Keratinocyte (primary cell): ENCODE measurements around the gene UNKL. TPM values are rescaled to one million over a fixed set of nuclear protein-coding genes. Genes with fewer than 3 reads are reported as not detected.

Source experiments
- DNase-seq: peaks from one replicate; pipeline ENCODE4 v3.0.0-alpha.2; 2011; ENCODE audit warnings: low read depth, missing footprints, low spot score
- FAIRE-seq: peaks from 2 replicates; lab custom pipeline; 2011; peaks lifted over from hg19 to GRCh38; lab: Jason Lieb, UNC
- H2AFZ ChIP-seq: 2 replicates; pipeline ENCODE4 v1.6.0; 2012; ENCODE audit warnings: low read length, control low read depth, inconsistent platforms; ENCODE audit not compliant: control insufficient read depth
- H3K27ac ChIP-seq: 2 replicates; pipeline ENCODE4 v1.5.1; 2011; ENCODE audit warnings: low read length; ENCODE audit not compliant: control insufficient read depth, insufficient read depth
- H3K27me3 ChIP-seq: 3 replicates; pipeline ENCODE4 v1.6.0; 2011; ENCODE audit warnings: low read length; ENCODE audit not compliant: control insufficient read depth, insufficient read depth; ENCODE audit errors: extremely low read depth
- H3K36me3 ChIP-seq, 2 experiments: 2 replicates in 1 of 2; 3 replicates in 1 of 2; pipeline ENCODE4 v1.5.1; 2011; ENCODE audit warnings: low read length in 2 of 2, mild to moderate bottlenecking in 1 of 2; ENCODE audit not compliant: control insufficient read depth in 2 of 2, insufficient read depth in 2 of 2; ENCODE audit errors: extremely low read depth in 1 of 2
- H3K4me1 ChIP-seq: 3 replicates; pipeline ENCODE4 v1.5.1; 2011; ENCODE audit warnings: low read length; ENCODE audit not compliant: control insufficient read depth, insufficient read depth; ENCODE audit errors: extremely low read depth
- H3K4me2 ChIP-seq: 3 replicates; pipeline ENCODE4 v1.6.0; 2011; ENCODE audit warnings: low read depth, low read length; ENCODE audit not compliant: control insufficient read depth, insufficient read depth; ENCODE audit errors: extremely low read depth
- H3K4me3 ChIP-seq, 3 experiments: fragments of 200-600 bp in 1 of 3; sonication (generic) in 1 of 3; 2 replicates in 2 of 3; 3 replicates in 1 of 3; pipeline ENCODE4 v1.5.1; 2011 to 2016; ENCODE audit warnings: low read length in 3 of 3, mild to moderate bottlenecking in 3 of 3, control low read depth in 2 of 3, inconsistent platforms in 1 of 3, low read depth in 1 of 3, mixed read lengths in 1 of 3, mixed run types in 1 of 3, moderate library complexity in 1 of 3; ENCODE audit not compliant: control insufficient read depth in 2 of 3, insufficient read depth in 2 of 3; ENCODE audit errors: extremely low read depth in 1 of 3
- H3K79me2 ChIP-seq: 2 replicates; pipeline ENCODE4 v1.6.0; 2012; ENCODE audit warnings: low read length; ENCODE audit not compliant: control insufficient read depth, insufficient read depth
- H3K9ac ChIP-seq: 3 replicates; pipeline ENCODE4 v1.6.0; 2011; ENCODE audit warnings: low read length; ENCODE audit not compliant: control insufficient read depth, insufficient read depth; ENCODE audit errors: extremely low read depth
- H3K9me1 ChIP-seq: 3 replicates; pipeline ENCODE4 v1.6.0; 2011; ENCODE audit warnings: low read length; ENCODE audit not compliant: control insufficient read depth, insufficient read depth; ENCODE audit errors: extremely low read depth
- H3K9me3 ChIP-seq: 2 replicates; pipeline ENCODE4 v1.5.1; 2012; ENCODE audit warnings: low read depth, low read length; ENCODE audit not compliant: control insufficient read depth
- H4K20me1 ChIP-seq: 3 replicates; pipeline ENCODE4 v1.6.0; 2011; ENCODE audit warnings: low read length; ENCODE audit not compliant: control insufficient read depth, insufficient read depth; ENCODE audit errors: extremely low read depth
- EZH2 ChIP-seq: IDR thresholded peaks from one replicate; pipeline ENCODE4 v1.6.1; 2012; ENCODE audit warnings: inconsistent platforms, mild to moderate bottlenecking, low read length, moderate library complexity
- dilution Hi-C: fragments of 300-500 bp; cut with MboI; formaldehyde crosslinking; loops from one replicate; pipeline ENCODE4 v1.7.0; 2020; ENCODE audit warnings: low sequenced_read_pairs; ENCODE audit not compliant: extremely low pct_ligation_motif_present
- polyA plus RNA-seq, 5 experiments: library from polyadenylated mRNA; depleted of rRNA in 3 of 5; stranded (reverse) in 3 of 5; stranded (forward) in 1 of 5; unstranded in 1 of 5; fragments of >200 nt; gene quantifications; 1 replicate in 1 of 5; 2 replicates in 3 of 5; 3 replicates in 1 of 5; pipeline versions ENCODE4 v1.2.1 to v1.2.3, GENCODE V29; 2011 to 2012; ENCODE audit warnings: missing spikeins in 2 of 5, low read depth in 1 of 5, low replicate concordance in 1 of 5
- TF ChIP-seq, protein P1 (sequence below), 3 experiments: IDR thresholded peaks in 1 of 3; conservative IDR thresholded peaks in 1 of 3; optimal IDR thresholded peaks in 1 of 3; 2 replicates in 2 of 3; 3 replicates in 1 of 3; pipeline versions ENCODE3 to v1.5.1; 2011; ENCODE audit warnings: low read length in 3 of 3, mild to moderate bottlenecking in 3 of 3, moderate library complexity in 2 of 3, control low read depth in 1 of 3, inconsistent platforms in 1 of 3; ENCODE audit not compliant: insufficient read depth in 2 of 3; ENCODE audit errors: extremely low read depth in 1 of 3

The UNKL gene
- polyA plus RNA-seq, 1 donor (not counting 4 experiments of a cell fraction or from before 2014, with no cell fraction given), result 2.3 TPM

DNA sequence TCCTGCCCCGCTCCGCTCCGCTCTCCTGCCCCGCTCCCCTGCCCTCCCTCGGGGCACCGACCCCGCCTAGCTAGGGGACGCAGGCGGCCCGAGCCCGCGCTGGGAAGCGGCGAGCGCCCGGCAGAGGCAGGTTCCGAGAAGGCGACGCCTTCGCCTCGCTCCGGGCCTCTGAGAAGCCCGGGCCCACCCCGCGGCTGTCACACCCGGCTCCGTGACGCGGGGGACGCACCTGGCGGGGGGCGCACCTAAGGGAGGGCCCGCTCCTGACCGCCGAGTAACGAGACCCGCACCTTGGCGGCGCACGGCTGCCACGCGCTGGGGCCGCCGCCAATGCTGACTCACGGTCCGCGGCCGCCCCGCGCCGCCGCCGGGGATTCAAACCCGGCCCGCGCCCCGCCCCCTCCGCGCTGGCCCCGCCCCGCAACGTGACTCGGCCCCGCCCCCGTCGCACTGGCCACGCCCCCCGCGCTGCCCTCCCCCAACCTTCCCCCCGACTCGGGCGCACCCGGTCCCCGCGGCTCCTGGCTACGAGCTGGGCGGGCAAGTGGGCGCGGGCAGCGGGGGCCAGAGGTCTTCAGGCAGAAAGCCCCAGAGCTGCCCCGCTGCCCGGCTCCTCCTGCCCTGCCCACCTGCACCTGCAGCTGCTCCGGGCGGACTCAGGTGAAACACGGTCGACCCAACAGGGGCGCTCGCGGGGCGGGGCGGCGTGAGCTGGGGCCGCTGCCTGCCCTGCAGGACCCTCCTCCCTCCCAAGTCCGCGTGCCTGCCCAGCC is 35.0 kb downstream of the UNKL start:
- no peak for FAIRE-seq
- no peaks in the 10 kb centered on the region for H3K9me3 ChIP-seq
- dilution Hi-C loops, result no loop called here

DNA sequence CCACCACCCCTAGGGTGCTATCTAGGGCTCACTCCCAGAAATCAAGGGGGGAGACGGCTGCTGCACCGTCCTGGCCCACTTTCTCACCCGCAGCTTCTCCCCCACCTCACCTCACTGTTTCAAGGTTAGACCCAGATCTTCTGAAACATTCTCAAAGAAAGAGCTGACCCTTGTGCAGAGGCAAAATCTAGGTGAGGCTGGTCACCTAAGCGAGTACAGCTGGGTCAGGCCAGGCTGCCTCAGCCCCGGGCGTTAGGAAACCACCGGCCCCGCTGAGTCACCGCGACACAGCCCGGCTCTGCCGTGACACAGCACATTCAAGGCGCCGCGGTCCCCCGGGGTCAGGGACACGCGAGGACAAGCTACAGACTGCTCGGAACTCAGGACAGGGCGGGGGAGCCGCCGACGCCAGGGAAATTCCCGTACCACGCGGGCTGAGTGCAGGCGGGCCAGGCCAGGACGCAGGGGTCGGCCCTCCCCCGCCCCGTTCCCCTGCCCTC is 35.6 kb downstream of the UNKL start:
- no peak for TF ChIP-seq EZH2
- TF ChIP-seq, protein P1, sequence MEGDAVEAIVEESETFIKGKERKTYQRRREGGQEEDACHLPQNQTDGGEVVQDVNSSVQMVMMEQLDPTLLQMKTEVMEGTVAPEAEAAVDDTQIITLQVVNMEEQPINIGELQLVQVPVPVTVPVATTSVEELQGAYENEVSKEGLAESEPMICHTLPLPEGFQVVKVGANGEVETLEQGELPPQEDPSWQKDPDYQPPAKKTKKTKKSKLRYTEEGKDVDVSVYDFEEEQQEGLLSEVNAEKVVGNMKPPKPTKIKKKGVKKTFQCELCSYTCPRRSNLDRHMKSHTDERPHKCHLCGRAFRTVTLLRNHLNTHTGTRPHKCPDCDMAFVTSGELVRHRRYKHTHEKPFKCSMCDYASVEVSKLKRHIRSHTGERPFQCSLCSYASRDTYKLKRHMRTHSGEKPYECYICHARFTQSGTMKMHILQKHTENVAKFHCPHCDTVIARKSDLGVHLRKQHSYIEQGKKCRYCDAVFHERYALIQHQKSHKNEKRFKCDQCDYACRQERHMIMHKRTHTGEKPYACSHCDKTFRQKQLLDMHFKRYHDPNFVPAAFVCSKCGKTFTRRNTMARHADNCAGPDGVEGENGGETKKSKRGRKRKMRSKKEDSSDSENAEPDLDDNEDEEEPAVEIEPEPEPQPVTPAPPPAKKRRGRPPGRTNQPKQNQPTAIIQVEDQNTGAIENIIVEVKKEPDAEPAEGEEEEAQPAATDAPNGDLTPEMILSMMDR (optimal IDR thresholded peaks at IDR 0.05 in 1 of 3, IDR thresholded peaks at IDR 0.05 in 1 of 3, conservative IDR thresholded peaks at IDR 0.05 in 1 of 3; ENCODE audit: extremely low read depth in 1 of 3, insufficient read depth in 2 of 3, low read length in 3 of 3), result no peak
- peak overlapping the region; percentile 64 for H3K27ac ChIP-seq
- DNase-seq (peak; percentile 13), FAIRE-seq (peak; percentile 65)
- H3K36me3 ChIP-seq, result no peaks in the 10 kb centered on the region
- dilution Hi-C loops, result no loop called here
- H2AFZ ChIP-seq, result peak overlapping the region; percentile 40
- H3K4me1 ChIP-seq, result peaks cover 7% of the 10 kb centered on the region
- H3K4me3 ChIP-seq, result peak overlapping the region; percentile 45 to 68 (median 57)
- H3K27me3 ChIP-seq, result no peaks in the 10 kb centered on the region
- H3K9ac ChIP-seq, result peak overlapping the region; percentile 85
- H3K9me1 ChIP-seq, result no peaks in the 10 kb centered on the region
- no peaks in the 10 kb centered on the region for H3K9me3 ChIP-seq
- H4K20me1 ChIP-seq, result no peaks in the 10 kb centered on the region
- no peaks in the 10 kb centered on the region for H3K79me2 ChIP-seq
- peak overlapping the region; percentile 79 for H3K4me2 ChIP-seq

More for the DNA sequence above, 35.0 kb downstream of the UNKL start:
- Histone ChIP-seq H3K4me1 (peaks cover 7% of the 10 kb centered on the region), H3K9me1 (no peaks in the 10 kb centered on the region), H2AFZ (peak overlapping the region; percentile 40), H4K20me1 (no peaks in the 10 kb centered on the region), H3K4me3 (peak overlapping the region; percentile 45 to 68 (median 57)), H3K79me2 (no peaks in the 10 kb centered on the region), H3K9ac (peak overlapping the region; percentile 85), H3K4me2 (peak overlapping the region; percentile 79), H3K27me3 (no peaks in the 10 kb centered on the region), H3K27ac (peak overlapping the region; percentile 64), H3K36me3 (no peaks in the 10 kb centered on the region)
- no peak for DNase-seq
- no peak for TF ChIP-seq EZH2
- TF ChIP-seq, protein P1 (optimal IDR thresholded peaks at IDR 0.05 in 1 of 3, IDR thresholded peaks at IDR 0.05 in 1 of 3, conservative IDR thresholded peaks at IDR 0.05 in 1 of 3; ENCODE audit: extremely low read depth in 1 of 3, insufficient read depth in 2 of 3, low read length in 3 of 3), result no peak
